Measurements from ENCODE around the gene SPRR2G. TPM values are rescaled to one million over a fixed set of nuclear protein-coding genes. Genes with fewer than 3 reads are reported as not detected.
"Not testable (repeated sequence)": the region's sequence is repeated elsewhere in the genome, so short reads cannot be mapped to it uniquely, and the experiment has no call there.

SPRR2G gene
- total RNA-seq (2014; rRNA removed; shearing (Covaris generic)), result not detected in 2 replicates

DNA sequence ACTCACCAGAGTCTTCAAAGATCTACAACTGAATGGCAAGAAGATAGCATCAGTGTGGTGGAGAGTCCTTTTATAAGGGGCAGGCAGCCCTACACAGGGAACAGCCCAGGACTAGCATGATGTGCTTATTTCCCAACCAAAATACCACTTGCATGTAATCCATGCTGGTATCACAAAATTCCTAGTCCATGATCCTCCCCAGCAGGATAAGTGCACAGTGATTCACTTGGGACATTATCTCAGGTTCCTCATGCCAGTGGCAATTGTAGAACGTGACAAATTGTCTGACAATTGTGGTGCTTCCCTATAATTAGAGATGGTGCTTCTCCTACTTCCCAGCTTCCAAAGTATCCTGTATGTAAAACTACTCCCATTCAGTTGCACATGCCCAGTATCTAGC lies at the start of gene SPRR2G:
SPRR2G (minus strand) TSS at position 45 of the 400 bp plus-strand sequence. CDS start 780 bp downstream, outside the sequence.
- no peak for DNase-seq (ENCODE audit: low read depth)

DNA sequence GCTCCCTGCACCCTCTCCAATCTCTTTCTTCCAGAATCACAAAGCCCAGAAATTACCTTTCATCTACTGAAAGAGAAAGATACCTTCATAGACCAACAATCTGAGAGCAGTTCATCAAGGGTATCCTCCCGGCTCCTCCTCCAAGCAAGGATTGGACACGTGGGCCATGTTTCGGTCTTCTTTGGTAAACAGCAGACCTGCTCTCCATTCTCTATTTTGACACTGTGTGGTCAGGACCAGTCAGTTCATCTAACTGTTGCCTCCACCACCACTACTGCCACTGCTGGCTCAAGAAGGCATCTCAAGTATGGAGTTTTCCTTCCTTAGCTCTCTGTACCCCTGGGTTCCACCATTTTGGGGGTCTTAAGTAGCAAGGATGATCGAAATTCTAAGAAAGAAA lies 44.5 kb upstream of the SPRR2G start:
- no peak for DNase-seq (ENCODE audit: low read depth)

DNA sequence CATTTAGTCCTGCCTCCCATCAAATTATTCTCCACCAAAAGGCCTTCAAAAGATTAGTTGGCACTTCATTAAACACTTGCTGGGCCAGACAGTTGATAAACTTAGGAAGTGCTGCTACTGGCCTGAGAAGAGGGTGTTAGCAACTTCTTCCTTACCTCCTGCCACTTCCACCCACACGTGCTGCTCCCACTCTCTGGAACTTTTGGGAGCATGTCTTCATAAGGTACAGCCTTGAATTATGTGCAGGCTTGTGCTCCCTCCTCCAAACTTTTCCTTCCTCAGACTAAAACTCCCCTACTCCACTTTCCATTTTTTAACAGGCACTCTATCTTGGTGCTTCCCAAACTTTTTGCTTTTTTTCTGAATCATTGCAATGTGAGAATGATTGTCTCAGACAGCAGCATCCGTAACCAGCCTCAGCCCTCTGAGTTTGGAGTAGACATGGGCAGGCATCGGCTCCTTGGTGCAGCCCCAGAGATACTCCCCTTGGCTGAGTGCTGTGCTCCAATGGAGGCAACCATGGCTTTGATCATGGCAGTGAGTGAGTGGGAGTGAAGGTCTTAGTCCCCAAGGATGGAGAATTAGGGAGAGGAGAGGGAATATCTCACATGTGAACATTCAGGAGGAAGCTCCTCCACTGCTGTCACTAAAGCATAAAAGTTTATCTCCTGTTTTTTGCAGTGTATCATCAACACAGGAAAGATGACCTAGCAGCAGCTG lies 43.8 kb upstream of the SPRR2G start:
- DNase-seq (ENCODE audit: low read depth), result no peak

DNA sequence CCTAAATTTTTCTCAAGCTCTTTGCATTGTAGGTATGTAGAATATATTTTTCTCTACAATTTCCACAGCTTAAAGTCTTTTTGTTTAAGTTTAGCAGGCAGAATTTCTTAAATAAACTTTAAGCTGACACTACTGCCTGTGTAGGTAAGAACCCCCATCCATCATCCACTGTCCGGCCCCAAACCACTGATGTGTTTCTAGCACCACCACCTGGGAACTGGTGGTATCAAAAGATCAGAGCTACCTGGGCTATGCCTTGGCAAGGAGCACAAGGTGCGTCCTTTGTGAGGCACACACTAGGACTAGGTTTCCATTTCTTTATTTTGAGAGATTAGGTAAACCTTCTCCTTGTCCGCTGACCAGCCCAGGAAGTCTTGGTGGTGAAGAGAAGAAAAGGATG lies 42.0 kb upstream of the SPRR2G start:
- peak; percentile 33 for DNase-seq (ENCODE audit: low read depth)

DNA sequence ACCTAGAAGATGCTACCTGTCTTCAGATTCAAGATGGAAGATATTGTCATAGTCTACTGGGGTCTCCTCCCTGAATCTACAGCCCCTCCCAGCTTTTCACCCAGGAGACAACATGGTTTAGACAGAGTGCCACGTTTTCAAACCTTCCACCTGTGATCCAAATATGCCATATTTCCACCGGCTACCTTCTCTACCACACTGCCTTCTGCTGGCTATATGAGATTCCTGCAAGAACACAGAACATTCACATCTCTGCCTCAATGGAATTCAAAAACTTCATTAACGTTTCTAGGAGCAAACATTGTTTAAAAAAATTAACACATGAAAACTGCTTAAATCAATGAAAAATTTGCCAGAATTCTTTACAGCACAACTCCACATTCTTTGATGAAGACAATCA lies 39.7 kb upstream of the SPRR2G start:
- DNase-seq (ENCODE audit: low read depth), result no peak

DNA sequence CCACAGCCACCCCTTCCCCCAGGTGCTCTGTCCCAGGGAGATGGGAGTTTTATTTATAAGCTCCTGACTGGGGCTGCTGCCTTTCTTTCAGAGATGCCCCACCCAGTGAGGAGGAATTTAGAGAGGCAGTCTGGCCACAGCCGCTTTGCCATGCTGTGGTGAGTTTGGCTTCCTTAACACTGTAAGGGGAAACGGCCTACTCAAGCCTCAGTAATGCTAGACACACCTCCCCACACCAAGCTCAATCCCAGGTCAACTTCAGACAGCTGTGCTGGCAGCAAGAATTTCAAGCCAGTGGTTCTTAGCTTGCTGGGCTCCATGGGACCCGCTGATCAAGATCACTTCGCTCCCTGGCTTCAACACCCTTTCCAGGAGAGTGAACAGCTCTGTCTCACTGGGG lies 37.6 kb upstream of the SPRR2G start:
- DNase-seq (ENCODE audit: low read depth), result peak; percentile 23

DNA sequence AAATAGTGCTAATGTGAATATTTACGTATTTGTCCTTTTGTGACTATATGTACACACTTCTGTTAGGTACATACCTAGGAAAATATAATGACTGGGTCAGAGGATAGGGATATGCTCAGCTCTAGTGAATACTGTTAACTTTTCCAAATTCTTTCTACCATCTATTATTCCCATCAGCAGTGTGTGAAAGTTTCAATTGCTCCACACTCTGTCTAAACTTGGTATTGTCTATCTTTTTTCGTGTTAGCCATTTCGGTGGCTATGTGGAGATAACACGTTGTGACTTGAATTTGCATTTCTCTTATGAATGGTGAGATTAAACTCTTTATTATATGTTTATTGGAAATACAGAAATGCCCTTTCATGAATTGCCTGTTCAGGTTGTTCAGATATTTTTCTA lies 29.9 kb upstream of the SPRR2G start:
- DNase-seq (ENCODE audit: low read depth), result no peak

DNA sequence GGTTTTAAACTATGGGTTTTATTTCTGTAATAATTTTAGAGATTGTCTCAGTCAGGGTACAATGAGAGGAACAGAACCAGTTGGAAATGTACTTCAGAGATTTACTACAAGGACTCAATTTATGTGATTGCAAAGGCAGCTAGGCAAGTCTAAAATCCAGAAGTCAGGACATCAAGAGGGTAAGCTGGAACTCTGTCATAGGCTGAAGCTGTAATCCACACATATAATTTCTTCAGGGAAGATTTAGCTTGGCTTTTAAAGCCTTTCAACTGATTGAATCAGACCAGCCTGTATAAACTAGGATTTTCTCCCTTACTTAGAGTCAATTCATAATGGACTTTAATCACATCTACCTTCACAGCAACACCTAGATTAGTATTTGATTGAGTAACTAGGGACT lies 28.2 kb upstream of the SPRR2G start:
- no peak for DNase-seq (ENCODE audit: low read depth)

DNA sequence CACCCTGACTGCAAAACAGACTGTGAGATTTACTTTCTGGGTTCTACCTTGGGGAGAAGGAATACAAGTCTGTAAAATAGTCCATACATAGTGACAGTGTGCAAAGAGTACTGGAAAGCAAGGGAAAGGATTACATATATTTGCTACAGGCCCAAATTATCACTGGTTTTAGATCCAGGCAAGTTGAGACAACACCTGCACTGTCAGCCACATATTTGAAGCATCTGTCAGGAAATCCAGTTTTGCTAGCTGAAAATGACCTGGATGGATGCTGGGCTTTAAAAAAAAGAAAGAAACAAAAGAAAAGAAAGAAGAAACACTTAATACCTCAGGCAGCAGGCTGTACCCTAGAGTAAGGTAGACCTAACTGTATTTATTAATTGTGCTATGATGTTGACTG lies 23.9 kb upstream of the SPRR2G start:
- no peak for DNase-seq (ENCODE audit: low read depth)

DNA sequence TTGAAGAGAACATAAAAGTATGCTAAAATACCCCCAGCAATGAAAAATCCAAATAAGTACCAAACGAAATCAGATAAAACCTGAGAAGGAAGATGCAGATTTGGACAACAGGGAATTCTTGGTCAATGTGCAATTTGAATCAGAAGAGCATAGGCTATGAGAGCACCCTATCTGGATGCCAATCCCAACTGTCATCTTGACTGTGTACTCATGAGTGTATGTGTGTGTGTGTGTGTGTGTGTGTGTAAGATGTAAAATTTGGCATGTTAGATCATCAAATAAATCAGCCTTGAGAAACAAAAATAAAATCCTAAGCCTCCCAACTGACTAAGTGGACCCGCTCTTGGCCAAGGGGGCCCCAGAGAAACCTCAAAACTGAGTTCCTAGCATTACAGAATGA lies 18.0 kb upstream of the SPRR2G start:
- no peak for DNase-seq (ENCODE audit: low read depth)

DNA sequence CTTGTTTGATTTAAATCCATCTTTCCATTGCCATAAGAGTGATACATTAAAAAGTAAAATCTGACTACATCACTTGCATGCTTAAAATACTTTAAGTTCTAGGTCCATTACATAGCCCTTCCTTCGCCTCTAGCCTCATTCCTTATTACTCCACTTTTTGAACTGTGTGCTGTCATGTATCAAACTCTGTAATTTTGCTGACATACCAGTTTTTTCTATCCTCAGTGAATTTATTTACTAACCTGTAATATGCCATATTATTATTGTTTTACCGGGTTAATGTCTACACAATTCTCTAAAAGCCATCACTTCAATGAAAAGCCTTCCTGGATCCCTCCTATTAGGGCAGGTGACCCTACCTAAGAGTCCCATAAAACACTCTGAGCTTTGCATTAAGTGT lies 4.9 kb upstream of the SPRR2G start:
- DNase-seq (ENCODE audit: low read depth), result no peak

DNA sequence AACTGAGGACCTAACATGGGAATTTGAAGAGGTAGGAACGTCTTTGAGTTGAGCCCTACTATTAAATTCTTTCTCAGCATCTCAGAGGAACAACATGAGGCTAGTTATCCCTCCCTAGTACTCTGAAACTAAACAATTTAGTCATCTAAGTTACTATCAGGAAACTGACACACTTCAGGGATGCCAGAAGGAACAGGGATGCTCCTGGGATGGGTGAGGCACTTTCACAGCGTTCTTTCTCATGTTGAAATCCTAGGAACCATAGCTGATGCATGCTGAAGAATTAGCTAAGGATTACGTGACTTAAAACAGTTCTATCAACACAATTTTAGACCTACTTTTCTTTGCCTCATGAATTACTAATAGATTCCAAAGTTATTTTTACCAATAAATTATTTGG lies 1.8 kb upstream of the SPRR2G start:
- DNase-seq (ENCODE audit: low read depth), result no peak

DNA sequence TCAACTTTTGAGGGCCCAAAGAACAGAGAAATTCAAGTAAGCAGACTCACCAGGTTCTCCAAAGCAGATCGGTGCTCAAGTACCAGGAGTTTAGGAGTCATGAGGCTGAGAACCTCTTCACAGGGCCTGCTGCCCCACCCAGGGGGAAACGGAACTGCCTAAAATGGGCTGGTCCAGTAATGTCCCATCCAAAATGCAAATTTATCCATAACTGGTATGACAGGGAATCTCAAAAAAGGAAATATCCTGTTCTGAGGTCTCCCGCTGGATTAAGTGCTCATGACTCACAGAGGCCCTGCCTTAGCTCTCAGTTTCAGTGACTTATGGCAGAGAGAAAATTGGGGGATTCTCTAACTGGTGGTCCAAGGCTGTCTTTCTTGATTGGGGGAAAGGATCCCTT lies 9.3 kb downstream of the SPRR2G start:
- peak; percentile 70 for DNase-seq (ENCODE audit: low read depth)

DNA sequence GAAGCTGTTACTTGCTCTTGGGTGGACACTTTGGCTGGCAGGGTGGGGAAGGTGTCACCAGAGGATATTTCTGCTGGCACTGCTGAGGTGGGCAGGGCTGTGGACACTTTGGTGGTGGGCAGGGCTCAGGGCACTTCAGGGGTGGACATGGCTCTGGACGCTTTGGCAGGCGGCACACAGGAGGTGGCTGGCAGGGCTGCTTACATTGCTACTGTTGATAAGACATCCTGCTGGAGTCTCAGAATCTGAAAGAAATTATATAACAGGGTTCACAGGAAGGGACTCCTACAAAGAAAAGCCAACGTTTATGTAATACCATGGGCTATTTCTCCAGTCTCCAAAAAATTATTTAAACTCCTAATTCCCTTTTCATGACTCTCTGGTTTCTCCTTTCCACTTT lies 10.2 kb downstream of the SPRR2G start:
- no peak for DNase-seq (ENCODE audit: low read depth)

DNA sequence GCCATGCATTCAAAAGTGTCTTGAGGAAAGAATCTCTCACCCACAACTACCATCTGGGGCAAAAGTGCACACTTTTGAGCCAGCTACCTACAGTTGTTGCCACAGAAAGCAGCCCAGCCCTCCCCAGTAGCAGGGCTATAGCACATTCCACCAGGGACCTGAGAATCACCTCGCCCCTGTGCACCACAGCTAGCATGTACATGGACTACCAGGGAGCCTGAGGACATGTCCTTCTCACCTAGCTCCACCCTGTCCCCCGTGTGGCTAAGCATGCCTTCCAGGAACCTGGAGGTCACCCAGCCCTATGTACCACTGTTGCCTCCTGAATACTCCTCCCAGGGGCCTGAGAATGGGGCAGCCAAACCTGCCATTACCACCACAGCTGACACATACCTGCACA lies 16.9 kb downstream of the SPRR2G start:
- no peak for DNase-seq (ENCODE audit: low read depth)

DNA sequence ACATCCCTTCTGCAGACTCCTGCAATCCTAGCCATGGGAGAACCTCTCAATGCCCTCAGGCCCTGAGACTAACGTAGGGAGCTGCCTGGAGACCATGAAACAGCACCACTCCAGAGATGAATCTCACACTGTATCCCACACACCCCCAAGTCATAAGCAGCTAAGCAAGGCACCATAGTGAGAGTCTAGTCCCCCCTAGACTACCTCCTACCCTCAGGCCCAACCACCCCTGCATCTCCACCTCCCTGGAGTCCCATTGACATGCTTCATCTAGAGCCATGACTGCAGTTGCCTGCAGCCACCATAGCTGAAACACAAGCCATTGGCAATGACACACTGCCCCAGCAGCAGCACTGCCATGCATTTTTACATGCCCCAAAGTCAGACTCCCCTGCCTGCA lies 17.4 kb downstream of the SPRR2G start:
- DNase-seq (ENCODE audit: low read depth), result no peak

DNA sequence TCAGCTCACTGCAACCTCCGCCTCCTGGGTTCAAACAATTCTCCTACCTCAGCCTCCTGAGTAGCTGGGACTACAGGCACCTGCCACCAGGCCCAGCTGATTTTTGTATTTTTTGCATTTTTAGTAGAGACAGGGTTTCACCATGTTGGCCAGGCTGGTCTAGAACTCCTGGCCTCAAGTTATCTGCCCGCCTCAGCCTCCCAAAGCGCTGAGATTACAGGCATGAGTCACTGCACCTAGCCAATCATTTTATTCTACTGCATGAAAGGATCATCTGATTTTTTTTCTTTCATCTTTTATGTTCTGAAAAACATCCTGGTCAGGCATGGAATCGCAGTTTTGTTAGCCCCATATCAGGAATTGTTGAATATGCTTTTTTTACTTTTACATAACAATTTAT lies 22.0 kb downstream of the SPRR2G start:
- not testable (repeated sequence) for DNase-seq (ENCODE audit: low read depth)

DNA sequence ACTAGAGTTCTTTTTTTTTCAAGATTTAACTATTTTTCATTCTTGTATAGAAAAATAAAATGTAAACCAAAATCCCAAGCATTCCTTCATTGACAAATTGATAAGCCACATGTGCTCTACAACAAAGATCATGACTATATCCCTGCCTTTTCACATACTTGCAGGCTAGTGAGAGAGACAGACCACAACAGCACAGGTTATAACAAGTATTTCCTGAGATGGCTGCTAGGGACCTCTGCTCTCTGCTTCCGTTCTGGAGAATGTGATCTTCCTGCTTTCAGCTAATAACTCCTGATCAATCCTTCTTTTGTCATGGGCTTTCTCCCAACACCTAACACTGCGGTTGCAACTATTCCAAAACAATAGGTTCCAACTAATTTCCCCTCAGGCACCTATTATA lies 23.4 kb downstream of the SPRR2G start:
- DNase-seq (ENCODE audit: low read depth), result no peak

DNA sequence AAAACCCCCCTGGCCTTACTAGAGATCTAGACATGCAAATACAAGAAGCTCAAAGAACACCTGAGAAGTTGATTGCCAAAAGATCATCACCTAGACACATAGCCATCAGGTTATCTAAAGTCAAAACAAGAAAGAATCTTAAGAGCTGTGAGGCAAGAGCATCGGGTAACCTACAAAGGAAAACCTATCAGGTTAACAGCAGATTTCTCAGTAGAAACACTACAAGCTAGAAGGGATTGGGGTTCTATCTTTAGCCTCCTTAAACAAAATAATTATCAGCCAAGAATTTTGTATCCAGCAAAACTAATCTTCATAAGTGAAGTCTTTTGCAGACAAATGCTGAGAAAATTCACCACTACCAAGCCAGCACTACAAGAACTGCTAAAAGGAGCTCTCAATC lies 25.2 kb downstream of the SPRR2G start:
- no peak for DNase-seq (ENCODE audit: low read depth)

DNA sequence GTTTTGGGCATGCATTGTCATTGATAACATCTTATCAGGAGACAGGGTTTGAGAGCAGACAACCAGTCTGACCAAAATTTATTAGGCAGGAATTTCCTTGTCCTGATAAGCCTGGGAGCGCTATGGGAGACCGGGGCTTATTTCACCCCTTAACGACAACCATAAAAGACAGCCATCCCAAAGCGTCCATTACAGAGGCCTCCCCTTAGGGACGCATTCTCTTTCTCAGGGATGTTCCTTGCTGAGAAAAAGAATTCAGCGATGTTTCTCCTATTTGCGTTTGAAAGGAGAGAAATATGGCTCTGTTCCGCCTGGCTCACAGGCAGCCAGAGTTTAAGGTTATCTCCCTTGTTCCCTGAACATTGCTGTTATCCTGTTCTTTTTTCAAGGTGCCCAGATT lies 26.9 kb downstream of the SPRR2G start:
- DNase-seq (ENCODE audit: low read depth), result not testable (repeated sequence)

DNA sequence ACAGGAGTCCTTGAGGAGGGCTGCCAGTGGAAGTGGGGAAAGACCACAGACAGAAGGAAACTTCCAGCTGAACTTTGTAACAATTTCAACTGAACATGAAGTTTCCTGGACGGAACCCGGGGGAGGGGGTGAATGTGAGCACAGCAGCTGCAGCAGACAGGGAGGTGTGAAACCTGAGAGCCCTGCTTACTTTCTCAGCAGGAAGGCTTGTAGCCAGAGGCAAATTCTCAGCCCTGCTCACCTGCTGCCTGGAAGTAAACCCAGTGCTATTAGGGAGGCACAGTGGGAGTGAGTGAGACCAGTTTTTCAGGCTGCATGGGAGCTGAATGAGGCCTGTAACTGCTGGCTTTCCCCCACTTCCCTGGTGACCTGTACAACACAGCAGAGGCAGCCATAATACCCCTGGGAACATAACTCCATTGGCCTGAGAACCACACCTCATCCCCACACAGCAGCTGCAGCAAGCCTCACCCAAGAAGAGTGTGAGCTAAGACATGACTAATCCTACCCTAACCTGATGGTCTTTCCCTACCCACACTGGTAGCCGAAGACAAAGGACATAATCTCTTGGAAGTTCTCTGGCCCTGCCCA lies 27.8 kb downstream of the SPRR2G start:
- DNase-seq (ENCODE audit: low read depth), result peak; percentile 82

DNA sequence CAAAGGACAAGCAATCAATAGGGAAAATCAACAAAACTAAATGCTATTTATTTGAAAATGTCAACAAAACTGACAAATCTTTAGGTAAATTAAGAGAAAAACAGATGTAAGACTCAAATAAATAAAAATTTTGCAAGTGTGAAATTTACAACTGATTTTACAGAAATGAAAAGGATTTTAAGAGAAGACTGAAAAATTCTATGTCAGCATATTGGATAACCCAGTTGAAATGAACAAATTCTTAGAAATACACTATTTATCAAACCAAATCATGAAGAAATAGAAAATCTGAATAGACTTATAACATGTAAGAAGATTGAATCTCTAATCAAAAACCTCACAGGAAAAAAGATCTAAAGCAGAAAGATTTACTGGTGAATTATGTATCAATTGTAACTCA lies 29.7 kb downstream of the SPRR2G start:
- no peak for DNase-seq (ENCODE audit: low read depth)

DNA sequence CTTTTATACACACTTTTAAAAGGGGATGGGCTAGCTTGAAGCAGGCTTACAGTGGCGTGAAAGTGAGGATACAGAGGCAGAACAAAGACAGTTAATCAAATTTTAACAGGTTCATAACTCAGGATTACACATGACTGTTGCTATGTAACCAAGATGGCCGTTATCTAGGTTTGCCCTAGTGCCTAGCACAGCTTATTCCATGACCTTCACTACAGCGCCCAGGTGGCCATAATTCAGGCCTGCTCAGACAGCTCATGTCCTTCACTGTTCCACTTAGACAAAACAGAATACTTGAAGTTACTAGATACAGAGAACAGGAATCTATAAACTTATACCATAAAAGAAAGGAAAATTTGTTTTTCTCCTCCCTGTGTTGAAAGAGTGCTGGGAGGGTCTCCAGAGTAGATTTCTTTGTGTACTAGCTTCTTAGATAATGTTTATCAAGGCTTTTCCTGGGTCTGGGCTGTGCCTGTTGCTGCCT lies 31.2 kb downstream of the SPRR2G start:
- no peak for DNase-seq (ENCODE audit: low read depth)

DNA sequence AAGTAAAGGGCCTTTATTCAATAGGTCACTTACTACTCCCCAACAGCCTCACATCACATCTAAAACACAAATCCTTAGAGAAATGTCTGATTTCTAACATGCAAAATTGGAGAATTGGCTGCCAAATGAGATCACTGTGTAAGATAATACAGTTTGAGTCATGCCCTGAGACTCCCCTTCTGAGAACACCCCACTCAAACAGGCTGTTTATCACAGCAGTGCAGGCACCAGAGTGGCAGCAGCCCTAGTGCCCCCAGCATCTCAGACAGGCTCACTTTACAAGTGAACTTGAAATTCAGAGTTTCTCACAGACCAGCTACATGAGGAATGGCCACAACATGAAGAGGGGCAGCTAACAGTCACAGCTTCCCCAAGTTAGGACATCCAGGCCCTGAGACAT lies 35.4 kb downstream of the SPRR2G start:
- peak; percentile 21 for DNase-seq (ENCODE audit: low read depth)

All from Daoy (cell line).